ENCODE data around the gene FYCO1. TPM values are rescaled to one million over a fixed set of nuclear protein-coding genes. Genes with fewer than 3 reads are reported as not detected.

Gene FYCO1
- total and polyA plus RNA-seq, 2 donors (not counting 1 experiment from before 2014, with no cell fraction given) = 19.2 to 82.2 TPM

DNA sequence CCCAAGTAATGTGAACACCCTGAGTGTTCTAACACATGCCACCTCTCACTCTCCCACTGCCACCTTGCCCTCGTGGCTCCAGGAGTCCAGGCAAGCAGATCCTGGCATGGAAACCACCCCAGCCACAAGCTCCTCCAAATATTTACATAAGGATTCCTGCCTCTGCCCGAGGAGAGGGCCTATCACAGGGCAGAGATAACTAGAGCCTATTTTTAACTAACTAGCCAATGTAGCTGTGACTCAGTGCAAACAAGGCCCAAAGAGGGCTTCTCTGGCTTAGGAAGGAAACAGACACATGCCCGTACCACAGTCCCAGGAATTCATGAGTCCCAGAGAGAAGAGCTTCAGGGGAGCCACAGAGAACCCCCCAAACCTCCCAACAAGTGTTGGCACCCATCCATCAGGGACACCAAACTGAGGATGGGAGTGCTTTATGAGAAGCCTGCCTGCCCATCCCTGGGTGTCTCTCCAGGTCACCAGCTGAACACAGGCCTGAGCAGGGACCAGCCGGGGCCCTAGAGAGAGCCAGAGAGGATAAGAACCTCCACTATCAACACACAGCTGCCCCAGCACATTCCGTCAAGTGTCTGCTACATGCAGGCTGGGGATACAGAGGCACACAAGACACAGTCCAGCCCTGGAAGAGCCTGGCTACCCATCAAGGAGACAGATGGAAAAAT is 9.2 kb downstream of the FYCO1 start:
- peak overlapping the region; percentile 72 for H3K4me2 ChIP-seq (ENCODE audit: extremely low read depth, insufficient read depth, low read length)
- peaks cover 2% of the 10 kb centered on the region for H3K36me3 ChIP-seq (ENCODE audit: control insufficient read depth, insufficient read depth, low read length)
- H3K4me1 ChIP-seq (ENCODE audit: control insufficient read depth, extremely low read depth, insufficient read depth, low read length) = peaks cover 51% of the 10 kb centered on the region
- TF ChIP-seq EZH2 (IDR thresholded peaks at IDR 0.05; ENCODE audit: low read length, missing control alignments) = no peak
- no peak for TF ChIP-seq CTCF (conservative IDR thresholded peaks at IDR 0.05 in 1 of 2, IDR thresholded peaks at IDR 0.05 in 1 of 2; ENCODE audit: low read depth in 1 of 2, low read length in 2 of 2)
- peak overlapping the region; percentile 94 for H3K27ac ChIP-seq (ENCODE audit: insufficient read depth, low read length)
- H3K79me2 ChIP-seq (ENCODE audit: control insufficient read depth, insufficient read depth, low read length) = peaks cover 19% of the 10 kb centered on the region
- H3K9ac ChIP-seq (ENCODE audit: insufficient read depth, low read length) = peak overlapping the region; percentile 16
- H2AFZ ChIP-seq (ENCODE audit: low read length) = no peak overlapping the region
- peak; percentile 67 to 90 for DNase-seq (ENCODE audit: low read depth in 2 of 2)
- H3K27me3 ChIP-seq (ENCODE audit: control insufficient read depth, insufficient read depth, low read length) = no peaks in the 10 kb centered on the region
- no peaks in the 10 kb centered on the region for H4K20me1 ChIP-seq (ENCODE audit: control insufficient read depth, extremely low read depth, insufficient read depth, low read length)
- no peaks in the 10 kb centered on the region for H3K9me3 ChIP-seq (ENCODE audit: control insufficient read depth, insufficient read depth, low read depth, low read length)
- no peak overlapping the region for H3K4me3 ChIP-seq (replicated peaks in 1 of 4; ENCODE audit: control extremely low read depth in 1 of 4, insufficient read depth in 1 of 4, low read depth in 3 of 4, low read length in 4 of 4)

GRCh38 chr3:45985532-45986302 is 9.9 kb downstream of the FYCO1 start:
- no peak overlapping the region for H3K4me3 ChIP-seq (replicated peaks in 1 of 4; ENCODE audit: control extremely low read depth in 1 of 4, insufficient read depth in 1 of 4, low read depth in 3 of 4, low read length in 4 of 4)
- peaks cover 56% of the 10 kb centered on the region for H3K4me1 ChIP-seq (ENCODE audit: control insufficient read depth, extremely low read depth, insufficient read depth, low read length)
- H3K27me3 ChIP-seq (ENCODE audit: control insufficient read depth, insufficient read depth, low read length) = no peaks in the 10 kb centered on the region
- H3K9ac ChIP-seq (ENCODE audit: insufficient read depth, low read length) = no peak overlapping the region
- H3K27ac ChIP-seq (ENCODE audit: insufficient read depth, low read length) = peak overlapping the region; percentile 94
- peak overlapping the region; percentile 36 for H3K4me2 ChIP-seq (ENCODE audit: extremely low read depth, insufficient read depth, low read length)
- H3K9me3 ChIP-seq (ENCODE audit: control insufficient read depth, insufficient read depth, low read depth, low read length) = no peaks in the 10 kb centered on the region
- TF ChIP-seq CTCF (conservative IDR thresholded peaks at IDR 0.05 in 1 of 2, IDR thresholded peaks at IDR 0.05 in 1 of 2; ENCODE audit: low read depth in 1 of 2, low read length in 2 of 2) (no peak), EZH2 (IDR thresholded peaks at IDR 0.05; ENCODE audit: low read length, missing control alignments) (no peak)
- H3K36me3 ChIP-seq (ENCODE audit: control insufficient read depth, insufficient read depth, low read length) = peaks cover 2% of the 10 kb centered on the region
- peaks cover 15% of the 10 kb centered on the region for H3K79me2 ChIP-seq (ENCODE audit: control insufficient read depth, insufficient read depth, low read length)
- H2AFZ ChIP-seq (ENCODE audit: low read length) = no peak overlapping the region
- no peaks in the 10 kb centered on the region for H4K20me1 ChIP-seq (ENCODE audit: control insufficient read depth, extremely low read depth, insufficient read depth, low read length)
- DNase-seq (ENCODE audit: low read depth in 2 of 2) = peak in 1 of 2 donors; percentile 24

Measured in fibroblast of lung (primary cell).